HuH-7.5 (cell line): Measurements from ENCODE around the gene FAM3D.
"Not testable (repeated sequence)": the region's sequence is repeated elsewhere in the genome, so short reads cannot be mapped to it uniquely, and the experiment has no call there.

Experiments used
- DNase-seq: peaks from one replicate; pipeline ENCODE4 v3.0.0; 2011; ENCODE audit warnings: low spot score

Gene FAM3D, protein sequence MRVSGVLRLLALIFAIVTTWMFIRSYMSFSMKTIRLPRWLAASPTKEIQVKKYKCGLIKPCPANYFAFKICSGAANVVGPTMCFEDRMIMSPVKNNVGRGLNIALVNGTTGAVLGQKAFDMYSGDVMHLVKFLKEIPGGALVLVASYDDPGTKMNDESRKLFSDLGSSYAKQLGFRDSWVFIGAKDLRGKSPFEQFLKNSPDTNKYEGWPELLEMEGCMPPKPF

DNA sequence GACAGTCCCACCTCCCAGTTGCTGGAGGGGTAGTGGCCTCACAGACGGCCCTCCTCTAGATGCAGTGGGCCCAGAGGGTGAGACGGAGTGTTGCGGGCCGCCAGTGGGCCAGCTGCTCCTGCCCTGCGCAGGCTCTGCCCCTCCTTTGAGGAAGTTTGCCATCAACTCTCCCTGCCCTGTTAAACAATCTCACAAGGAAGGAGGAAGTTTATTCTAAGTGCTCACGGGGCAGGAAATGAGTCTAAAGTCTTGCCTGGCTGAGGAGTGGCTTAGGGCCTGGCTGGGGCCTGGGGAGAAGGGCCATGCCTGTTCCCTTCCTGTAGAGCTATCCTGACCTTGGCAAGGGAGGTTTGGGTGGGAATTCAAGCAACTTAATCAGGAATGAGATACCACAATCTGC, at the start of gene FAM3D:
TSS of gene FAM3D (minus strand) at position 92 of the 400 bp plus-strand sequence. CDS start 11,211 bp downstream, outside the sequence.
- DNase-seq, result no peak

DNA sequence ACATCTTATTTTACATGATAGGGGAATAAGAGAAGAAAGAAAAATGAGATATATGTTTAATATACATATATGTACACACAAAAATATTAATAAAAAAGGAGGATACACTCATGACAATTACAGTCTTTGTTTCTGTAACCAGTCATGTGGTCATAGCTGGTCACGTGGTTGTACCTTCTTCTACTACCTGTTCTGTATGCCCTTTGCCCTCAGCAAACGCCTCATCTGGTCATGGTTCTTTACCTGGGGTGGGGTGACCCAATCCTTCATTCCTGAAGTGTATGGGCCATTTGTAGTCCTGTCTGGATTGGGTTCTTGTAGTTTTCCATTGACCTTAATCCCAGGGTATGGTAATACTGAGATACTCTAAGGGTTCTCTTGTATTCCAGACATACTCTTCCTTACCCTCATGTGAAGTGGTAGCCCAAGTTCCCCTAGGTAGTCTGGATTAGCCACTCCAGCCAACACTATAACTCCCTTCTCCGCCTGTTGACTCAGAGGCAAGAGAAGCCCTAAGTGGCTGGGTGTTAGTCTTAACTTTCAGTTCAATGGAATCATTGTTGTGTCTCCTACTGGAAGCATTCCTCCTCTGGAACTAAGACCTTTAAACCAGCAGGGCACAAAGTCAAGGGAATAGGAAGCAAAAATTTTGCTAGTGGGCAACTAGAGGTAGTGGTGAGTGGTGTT, 47.3 kb upstream of the FAM3D start:
- no peak for DNase-seq

DNA sequence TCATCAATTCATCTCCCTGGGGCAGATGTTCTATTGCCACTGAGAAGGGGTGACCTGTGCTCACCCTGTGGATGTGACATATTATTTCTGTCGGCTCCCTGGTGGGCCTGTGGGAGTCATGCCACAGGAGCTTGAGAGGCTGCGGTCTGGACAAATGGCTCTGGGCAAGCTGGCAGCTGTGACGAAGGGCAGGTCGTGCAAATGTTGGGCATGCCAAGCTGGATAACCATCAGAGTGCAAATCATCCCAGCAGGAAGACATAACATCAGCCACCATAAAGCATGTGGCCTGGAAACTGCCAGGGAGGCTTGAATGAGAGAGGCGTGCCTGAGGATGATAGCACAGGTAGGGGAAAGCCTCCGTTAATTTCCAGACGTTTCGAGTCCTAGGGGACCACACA, 45.3 kb upstream of the FAM3D start:
- no peak for DNase-seq

DNA sequence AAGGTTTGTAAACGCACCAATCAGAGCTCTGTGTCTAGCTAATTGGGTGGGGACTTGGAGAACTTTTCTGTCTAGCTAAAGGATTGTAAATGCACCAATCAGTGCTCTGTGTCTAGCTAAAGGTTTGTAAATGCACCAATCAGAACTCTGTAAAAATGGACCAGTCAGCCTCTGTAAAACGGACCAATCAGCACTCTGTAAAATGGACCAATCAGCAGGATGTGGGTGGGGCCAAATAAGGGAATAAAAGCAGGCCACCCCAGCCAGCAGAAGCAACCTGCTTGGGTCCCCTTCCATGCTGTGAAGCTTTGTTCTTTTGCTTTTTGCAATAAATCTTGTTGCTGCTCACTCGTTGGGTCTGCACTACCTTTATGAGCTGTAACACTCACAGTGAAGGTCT, 42.4 kb upstream of the FAM3D start:
- not testable (repeated sequence) for DNase-seq

DNA sequence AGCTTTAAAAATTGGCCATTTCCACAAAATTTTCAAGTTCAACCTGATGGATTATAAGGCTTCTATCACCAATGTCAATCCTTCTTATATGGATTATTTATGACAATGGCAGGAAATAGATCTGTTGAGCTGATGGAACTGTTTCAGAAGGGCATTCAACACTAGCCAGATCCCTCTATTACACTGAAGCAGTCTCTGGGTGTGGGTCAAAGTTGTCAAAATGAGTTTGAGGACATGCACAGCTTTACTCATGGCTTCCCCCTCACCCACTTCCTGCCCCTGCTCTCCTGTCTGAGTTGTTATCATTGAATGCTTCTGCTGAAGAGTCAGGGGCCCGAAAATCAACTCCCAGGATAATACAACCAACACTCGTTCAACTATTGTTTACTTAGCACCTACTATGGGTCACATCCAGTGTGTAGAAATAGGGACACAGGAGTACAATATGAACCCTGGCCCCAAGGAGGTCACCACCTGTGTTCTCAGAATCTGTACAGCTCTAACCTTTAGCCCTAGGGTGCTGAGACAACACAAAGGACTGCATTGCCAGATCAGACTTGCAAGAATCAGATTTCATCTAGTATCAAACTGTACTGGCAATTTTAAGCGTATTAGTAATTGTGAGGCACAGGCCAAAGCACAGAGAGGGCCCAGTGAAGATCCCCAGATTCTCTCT, 41.7 kb upstream of the FAM3D start:
- DNase-seq, result no peak

DNA sequence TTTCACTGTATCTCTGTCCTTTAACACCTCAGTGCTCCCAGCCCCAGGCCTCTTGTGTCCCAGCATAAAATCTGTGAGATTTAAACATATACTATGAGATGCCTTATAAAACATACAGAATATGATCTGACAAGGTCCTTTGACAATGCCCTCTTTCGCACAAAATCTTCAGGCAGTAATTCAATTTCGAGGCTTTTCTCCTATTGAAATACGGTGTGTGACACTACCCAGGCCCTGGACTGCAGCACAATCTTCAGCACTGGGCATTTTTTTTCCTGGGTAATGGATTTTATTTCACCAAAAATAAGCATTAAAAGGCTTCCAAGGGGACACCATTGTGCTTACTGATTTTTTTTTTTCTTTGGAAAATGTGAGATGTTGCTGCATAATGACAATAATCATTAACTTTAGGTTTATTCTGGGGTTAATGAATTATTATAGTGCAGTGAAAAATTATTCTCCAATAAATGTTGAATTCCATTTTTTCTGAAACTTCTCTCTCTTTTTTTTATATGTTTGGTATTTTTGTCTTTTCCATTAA, 40.9 kb upstream of the FAM3D start:
- DNase-seq, result no peak

DNA sequence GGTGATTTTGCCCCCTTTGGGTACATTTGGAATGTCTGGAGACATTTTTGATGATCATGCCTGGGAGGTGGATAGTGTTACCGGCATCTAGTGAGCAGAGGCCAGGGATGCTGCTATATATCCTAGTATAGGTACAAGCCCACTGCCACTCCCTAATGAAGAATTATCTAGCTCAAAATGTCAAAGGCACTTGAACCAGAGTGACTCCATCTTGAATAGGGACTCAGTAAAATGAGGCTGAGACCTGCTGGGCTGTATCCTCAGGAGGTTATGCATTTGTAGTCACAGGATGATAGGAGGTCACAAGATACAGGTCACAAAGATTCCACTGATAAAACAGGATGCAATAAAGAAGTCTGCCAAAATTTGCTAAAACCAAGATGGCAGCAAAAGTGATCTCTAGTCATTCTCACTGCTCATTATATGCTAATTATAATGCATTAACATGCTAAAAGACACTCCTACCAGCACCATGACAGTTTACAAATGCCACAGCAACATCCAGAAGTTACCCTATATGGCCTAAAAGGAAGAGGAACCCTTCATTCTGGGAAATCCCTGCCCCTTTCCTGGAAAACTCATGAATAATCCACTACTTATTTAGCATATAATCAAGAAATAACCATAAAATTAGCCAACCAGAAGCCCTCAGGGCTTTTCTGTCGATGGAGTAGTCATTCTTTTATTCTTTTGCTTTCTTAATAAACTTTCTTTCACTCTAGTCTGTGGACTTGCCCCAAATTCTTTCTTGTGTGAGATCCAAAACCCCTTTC, 40.0 kb upstream of the FAM3D start:
- no peak for DNase-seq

DNA sequence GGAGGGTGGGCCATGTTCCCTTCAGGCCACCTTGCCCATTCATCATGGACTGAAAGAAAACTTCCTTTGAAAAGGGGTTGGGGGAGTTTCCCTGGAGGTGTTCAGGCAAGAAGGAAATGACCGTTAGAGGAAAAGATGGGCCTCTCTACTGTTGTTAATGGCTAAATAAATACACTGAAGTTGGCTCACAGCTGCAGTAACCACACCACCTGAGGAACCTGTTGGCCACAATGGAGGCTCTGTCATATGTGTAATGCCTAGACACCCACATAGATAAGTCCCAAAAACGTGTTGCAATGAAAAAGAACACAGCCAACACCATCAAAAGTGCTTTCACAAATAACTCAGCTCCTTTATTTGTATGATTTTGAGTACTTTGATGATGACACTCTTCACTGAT, 38.2 kb upstream of the FAM3D start:
- no peak for DNase-seq

DNA sequence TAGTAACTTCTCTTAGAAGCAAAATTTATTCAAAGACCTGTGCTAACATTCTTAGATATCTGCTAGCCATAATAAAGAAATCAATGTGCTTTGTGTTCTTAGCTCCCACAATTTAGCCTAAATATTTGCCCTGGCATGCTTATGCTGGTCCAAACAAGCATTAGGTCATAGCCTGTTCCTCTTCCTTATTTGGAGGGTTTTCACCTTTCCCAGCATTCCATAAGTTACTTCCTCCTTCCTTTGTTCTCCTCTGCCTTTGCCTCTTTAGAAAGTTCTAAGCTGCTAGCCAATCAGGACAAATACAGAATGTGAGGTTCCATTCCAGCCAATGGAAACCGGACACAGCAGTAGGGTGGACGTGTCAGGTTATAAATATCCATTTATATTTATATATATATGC, 37.7 kb upstream of the FAM3D start:
- not testable (repeated sequence) for DNase-seq

DNA sequence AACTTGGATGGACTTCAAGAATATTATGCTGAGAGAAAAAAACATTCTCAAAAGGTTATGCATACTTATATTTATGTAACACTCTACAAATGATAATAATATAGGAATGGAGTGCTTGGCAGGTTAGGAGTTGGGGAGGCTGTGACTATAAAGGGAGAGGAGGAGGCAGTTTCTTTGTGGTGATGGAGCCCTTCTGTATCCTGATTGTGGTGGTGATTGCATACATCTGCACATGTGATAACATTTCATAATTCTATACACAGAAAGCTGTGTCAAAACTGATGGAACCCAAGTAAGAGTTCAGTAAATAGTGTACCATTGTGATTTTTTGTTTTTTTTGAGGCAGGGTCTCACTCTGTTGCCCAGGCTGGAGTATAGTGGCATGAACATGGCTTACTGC, 31.7 kb upstream of the FAM3D start:
- DNase-seq, result no peak

DNA sequence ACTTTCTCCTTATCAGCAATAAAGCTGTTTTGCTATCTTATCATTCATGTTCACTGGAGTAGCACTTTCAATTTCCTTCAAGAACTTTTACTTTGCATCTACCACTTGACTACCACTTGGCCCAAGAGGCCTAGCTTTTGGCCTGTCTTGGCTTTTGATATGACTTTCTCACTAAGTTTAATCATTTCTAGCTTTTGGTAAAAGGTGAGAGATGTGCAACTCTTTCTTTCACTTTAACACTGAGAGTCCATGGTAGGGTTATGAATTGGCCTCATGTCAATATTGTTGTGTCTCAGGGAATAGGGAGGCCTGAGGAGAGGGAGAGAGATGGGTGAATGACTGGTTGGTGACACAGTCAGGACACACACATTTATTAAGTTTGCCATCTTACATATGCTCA, 31.0 kb upstream of the FAM3D start:
- no peak for DNase-seq

DNA sequence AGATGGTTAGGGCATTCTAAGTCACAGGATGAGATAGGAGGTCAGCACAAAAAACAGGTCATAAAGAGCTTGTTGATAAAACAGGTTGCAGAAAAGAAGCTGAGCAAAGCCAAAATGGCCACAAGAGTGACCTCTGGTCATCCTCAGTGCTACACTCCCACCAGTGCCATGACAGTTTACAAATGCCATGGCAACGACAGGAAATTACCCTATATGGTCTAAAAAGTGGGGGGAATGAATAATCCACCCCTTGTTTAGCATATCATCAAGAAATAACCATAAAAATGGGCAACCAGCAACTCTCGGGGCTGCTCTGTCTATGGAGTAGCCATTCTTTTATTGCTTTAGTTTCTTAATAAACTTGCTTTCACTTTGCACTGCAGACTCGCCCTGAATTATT, 30.2 kb upstream of the FAM3D start:
- DNase-seq, result not testable (repeated sequence)

DNA sequence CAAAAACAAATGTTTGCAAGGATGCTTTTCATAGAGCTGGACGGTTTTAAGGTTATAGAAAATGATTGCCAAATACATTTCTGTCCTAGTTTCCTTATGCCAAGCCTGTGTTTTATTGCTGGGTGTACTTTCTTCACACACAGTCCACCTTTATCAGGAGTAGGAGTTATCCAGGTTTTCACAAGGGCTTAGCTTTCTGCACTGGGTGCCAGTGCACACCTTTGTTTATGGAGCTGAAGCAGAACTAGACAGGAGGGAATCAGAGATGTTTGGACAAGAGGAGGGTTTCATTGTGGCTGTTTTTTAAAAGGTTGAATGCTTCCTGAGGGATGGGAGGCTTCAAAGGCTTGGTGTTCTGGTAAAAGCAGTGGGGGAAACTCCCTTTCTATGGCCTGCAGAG, 29.5 kb upstream of the FAM3D start:
- DNase-seq, result no peak

DNA sequence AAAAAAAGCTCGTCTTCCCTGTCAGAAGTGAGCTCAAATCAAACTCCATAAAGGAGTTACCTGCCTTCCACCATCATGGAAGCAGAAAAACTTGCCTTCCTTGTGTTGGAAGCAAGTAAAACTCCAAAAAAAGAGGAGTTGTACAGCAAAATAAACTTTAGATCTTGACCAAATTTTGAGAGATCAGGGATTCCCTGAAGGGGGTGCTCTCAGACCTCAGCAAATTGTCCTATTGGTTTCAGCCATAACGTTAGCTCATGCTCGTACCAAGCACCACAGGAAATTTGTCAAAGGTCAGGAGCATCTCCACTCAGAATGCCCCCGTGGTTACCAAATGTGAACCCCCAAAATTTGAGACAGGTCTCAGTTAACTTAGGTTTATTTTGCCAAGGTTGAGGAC, 28.7 kb upstream of the FAM3D start:
- DNase-seq, result not testable (repeated sequence)

DNA sequence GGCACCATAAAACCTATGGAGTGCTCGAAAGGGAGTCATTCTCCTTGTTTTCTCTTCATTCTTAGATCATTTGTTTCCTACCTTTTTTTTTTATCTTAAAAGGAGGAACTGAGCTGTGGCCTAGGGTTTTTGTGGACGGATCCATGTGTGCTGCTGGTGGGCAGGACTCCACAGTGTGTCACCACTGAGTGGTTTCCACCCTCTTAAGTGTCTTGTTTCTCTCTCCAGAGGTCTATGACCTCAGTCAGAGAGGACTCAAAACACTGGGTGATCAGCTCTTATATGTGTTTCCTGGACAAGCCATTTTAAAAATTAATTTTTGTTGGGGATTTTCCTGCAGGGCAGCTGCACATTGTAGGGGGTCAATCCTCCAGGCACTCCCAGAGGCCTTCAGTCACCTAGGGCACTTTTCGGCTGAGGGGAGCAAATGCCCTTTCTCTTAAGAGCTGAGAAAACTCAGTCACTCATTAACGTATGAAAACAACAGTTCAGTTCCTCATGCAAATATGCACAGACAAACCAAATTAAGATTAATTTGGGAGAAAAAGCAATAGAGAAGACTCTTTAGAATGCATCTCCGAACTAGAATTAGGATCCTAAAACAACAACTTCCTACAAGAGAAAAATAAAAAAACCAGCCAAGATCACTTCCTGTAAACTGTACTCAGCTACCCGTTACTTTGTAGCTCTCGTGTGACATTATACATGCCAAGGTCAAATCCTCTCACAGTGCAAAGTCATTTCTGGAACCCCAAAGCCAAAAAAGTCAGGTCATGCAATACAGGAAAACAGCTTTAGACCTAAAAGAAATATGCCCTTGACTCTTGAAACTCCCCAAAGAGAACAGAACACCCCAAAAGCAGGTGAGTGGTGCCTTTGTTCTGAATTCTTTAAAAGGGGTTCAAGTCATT, 27.6 kb upstream of the FAM3D start:
- no peak for DNase-seq

DNA sequence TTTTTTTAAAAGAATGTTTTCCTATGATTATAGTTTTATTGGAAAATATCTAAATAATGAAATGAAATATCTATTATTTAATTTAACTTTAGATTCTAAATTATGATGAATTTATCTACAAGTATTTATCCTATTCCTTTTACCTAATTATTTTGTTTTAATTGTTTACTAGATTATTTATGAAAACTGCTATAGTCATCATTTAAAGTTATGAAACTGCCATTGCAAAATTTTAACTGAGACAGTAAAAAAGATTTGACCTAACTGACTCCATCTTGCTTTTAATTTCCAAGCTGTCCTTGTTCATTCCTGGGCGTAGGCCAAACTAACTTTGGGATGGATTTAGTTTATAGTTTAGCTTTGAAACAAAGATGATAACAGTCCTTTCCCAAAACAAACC, 25.9 kb upstream of the FAM3D start:
- no peak for DNase-seq

DNA sequence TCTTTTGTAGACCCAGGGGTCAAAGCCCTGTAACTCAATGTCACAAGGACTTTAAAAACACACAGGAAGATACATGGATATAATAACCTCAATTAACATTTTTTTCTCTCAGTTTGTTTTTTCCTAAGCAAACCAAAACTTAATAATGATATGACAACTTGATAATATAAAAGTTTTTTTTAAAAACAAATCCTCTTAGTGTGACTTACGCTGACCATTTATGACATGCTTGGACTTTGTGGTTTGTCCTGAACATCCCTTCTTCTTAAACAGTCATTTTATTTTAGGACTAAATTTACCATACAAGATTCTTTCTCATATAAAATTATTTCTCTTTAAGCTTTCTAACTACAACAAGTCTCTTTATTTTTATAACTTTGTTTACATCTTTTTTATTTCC, 25.4 kb upstream of the FAM3D start:
- DNase-seq, result no peak

DNA sequence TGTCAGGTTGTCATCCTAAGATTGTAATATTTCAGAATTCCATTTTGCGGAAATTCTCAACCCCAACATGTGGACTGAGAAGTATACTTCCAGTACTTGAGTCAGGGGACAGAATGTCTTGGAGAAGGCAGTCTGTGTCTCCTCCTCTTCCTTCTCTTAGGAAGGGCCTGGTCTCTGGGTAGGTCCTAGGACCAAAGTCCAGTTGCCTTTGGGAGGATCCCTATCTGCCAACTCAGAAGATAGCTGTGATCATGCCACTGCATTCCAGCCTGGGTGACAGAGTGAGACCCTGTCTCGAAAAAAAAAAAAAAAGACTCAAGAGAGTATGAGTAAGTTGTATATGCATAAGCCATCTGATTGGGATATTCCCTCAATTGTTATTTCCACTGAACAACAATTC, 23.9 kb upstream of the FAM3D start:
- no peak for DNase-seq

DNA sequence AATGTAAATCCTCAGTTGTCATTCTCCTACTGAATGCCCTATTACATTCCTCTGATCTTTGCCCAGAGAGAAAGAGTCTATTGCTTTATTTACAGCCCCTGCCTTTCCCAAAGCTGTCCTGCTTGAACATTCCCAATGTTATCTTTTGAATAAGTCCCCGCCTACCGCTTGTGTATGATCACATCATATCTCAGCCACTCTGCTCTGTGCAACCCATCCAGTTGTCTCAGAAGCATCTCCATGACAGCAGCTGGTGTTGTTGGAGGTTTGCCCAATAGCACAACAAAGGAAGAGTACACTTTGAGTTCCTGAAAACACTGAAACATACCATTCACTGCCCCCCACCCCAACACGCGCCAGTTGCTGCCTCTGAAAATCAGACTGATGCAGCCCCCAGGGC, 22.0 kb upstream of the FAM3D start:
- no peak for DNase-seq

DNA sequence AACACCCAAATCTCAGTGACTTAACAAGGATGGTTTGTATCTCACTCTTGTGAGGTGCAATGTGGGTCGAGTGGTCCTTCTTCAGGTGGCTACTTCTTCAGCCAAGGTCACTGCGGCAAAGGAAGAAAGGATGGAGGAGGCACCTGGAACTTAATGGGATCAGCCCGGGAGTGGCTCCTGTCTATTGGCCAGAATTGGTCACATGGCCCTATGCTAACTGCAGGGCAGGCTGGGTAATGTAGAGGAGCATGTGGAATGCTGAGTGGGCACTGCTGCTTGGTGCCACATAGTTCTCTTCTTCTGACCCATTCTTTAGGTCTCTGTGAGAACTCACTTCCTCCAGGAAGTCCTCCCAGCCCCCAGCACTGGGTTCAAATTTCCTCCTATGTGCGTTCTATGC, 20.3 kb upstream of the FAM3D start:
- no peak for DNase-seq

DNA sequence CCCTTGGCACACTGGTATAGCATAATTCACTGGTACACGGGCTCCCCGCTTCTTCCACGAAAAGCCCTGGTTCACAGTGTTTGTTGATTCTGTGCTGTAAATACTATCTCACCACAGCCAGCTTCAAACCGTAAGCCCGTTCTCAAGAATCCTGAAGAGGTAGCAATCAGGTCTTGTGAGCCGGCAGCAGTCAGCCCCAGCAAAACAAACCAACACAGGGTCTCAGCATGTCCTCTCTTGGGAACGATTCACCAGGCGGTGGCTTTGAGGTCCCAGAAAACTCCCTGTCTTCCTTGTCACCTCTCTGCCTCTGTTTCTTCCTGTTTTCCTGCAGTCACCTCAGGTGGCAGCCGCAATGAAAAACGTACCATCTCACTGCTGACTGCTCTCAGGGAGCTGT, 19.1 kb upstream of the FAM3D start:
- DNase-seq, result no peak
